Activated CD4-positive, alpha-beta T cell treated with anti-CD3 and anti-CD28 coated beads, Interleukin-10, Interleukin-2, amounts not matched to agents 100 ng/mL and 50 ng/mL, durations not matched to agents 16 hours and 8 hours (primary cell): Measurements from ENCODE around the gene RRAD.
A peak's percentile ranks its signal among the peaks of the same experiment; 100 is the strongest.

Experiments
- DNase-seq: peaks from one replicate; pipeline ENCODE4 v3.0.0-alpha.2; 2020

Gene RRAD

DNA sequence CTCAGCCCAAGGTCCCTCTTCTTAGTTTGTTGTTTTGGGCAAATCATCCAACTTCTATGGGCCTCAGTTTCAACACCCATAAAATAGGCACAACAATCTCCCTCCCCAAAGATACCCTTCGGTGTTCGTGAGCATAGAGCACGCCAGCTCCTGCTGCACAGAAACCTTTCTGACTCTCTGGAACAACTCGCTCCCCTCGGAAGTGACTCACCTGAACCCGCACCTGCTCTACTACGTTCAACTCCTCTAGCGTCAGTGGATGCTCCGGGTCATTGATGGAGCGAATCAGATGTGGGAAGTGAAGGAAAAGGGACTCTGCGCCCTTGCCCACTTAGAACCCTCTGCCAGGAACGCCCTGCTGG, 8.4 kb upstream of the RRAD start:
- DNase-seq: peak; percentile 43

DNA sequence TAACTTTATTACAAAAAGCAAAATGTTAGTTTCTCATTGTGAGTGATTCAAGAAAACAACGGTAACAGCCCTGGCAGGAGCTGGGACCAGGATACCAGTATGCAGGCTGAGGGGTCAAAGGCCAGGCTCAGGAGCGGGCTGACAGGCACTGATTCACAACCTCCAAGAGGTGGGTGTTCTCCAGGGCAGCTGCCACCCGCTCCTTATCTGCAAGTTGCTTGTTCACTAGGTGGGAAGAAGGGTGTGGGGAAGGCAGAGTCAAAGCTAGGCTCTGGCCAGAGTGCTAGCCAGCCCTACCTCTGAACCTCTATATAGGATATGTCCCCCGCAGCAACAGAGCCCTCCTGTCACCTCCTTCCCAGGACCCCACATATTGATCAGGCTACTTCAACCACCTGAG, 6.7 kb upstream of the RRAD start:
- no peak for DNase-seq

DNA sequence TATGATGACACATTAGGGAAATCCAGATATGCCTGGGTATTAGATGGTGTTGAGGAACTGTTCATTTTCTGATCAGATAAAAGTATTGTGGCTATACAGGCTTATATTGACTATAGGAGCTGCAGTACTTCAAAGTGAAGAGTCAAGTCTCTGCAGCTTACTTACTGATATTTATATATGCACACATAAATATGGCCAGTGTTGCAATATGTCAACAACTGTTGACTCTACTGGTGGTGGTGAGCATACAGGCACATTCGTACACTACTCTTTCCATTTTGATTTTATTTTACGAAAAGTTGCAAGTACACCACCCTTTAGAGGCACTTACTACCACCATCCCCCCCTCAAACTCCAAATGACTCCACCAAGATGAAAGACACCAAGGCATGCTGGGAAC, 6.3 kb upstream of the RRAD start:
- no peak for DNase-seq

DNA sequence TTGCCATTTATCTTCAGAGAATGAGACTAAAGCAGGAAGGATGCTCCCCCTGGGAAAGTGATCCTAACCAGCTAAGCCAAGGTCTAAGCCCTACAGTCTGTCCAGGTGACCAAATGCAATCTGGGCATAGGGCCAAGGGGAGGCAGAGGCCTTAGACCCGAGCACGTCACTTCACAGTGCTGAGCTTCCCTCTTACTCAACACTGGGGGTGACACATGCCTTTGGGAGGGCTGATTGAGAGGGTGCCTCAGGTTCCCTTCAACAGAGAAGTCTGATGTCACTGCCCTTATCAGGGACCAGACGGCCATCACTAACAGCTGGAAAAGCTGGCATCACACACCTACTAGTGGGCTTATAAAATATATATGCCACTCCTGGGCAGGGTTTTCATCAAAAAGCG, 4.9 kb upstream of the RRAD start:
- DNase-seq: no peak

DNA sequence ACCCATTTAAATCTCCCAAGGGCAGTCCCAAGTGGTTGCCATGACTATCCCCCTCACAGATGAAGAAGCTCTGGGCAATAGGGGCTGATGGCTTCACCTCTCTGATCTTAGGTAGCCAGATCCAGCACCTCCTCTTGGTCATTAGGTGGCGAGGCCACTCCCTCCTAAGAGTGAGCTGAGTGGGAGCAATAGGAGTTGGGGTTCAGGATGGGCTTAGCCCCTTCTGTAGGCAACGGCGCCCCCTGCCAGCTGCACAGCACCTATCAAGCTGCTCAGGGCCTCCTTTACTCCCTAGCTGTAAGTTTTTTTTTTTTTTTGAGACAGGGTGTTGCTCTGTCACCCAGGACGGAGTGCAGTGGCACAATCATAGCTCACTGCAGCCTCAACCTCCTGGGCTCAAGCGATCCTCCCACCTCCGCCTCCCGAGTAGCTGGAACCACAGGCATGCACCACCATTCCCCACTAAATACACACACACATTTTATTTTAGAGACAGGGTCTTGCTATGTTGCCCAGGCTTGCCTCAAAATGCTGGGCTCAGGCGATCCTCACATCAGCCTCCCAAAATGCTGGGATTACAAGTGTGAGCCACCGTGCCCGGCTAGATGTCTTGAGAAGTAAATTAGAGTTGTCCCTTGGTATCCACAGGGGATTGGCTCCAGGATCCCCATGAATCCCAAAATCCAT, 3.5 kb upstream of the RRAD start:
- peak; percentile 62 for DNase-seq

DNA sequence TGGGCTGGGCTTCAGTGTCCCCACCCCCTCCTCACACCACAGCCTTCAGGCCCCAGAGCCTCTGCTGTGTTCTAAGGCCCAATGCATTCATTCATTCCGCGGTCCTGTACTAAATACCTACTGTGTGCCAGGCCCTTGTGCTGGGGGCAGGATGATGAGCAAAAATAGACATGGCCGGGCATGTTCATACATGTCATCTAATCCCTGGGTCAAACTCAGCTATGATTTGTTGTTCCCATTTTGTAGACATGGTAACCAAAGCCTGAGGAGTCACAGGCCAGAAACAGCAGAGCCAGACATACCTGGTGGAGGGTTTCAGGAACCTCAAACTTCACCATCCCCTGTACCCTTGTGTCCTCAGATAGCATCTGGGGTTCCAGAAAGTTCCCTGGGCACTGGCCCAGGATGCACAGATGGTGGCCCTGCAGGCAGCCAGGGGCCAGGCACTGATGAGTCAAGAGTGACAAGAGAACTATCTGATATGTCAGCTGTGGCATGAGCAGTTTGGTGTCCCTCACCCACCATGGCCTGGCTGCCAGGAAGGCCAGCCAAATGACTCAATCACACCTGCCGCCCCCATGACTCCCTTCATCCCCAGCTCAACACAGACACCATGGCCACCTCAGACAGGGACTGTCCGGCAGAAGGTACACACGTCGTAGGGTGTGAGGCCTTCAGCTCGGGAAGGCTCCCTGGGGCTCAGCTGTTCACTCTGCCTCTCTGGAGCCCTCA, 2.7 kb upstream of the RRAD start:
- no peak for DNase-seq

DNA sequence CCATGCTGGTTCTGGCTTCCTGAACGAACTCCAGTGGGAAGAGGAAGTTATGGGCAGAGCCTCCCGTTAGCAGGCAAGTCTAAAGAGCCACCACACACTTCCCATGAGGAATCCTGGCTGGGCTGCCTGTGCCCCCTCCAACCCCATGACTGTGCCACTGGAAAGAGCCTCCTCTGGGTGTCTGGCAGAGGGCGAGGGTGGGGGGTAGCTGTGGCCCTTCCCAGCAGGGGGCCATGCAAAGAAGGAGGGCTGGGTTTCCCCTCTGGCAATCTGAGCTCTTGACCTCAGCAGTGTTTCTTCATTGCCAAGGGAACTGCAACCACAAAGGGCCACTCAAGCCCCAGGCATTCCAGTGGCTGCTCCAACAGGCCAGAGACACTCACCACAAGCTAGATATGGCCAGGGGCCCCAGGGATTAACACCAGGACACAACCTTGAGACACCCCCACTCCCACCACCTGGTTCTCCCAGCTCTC, 1.7 kb upstream of the RRAD start:
- DNase-seq: no peak

DNA sequence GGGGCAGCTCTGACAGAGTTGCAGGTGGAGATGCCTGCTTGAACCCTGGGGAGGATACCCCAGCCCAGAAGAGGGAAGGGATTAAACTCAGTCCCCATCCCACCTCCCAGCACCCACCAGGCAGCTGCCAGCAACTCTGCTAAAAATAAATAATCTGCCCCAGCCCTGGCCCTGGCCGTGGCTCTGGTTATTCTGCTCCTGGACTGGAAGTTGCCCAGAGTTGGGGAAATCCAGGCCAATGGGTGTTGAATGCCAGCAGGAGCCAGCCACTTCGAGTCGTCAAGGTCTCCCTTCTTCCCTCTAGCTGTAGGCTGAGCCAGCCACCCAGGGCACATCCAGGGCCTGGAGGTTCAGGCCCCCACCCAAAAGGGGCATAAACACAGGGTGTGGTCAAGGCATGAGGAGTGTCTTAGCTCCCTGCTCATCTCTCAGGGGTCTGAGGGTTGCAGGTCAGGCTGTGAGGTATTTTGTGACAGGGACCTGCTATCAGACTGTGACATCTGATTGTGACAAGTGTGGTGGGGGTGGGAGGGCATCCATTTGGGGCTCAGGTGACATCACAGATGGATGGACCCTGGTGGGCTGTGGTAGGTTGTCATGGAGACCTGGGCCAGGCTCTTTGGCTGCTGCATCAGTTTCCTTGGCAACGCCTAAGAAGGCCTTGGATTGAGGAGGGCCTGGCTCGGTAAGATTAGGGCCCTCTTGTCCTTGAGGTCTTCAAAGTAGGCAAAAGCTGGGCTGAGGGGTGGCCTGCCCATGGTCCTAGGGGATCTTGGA, 1.0 kb upstream of the RRAD start:
- DNase-seq: no peak

DNA sequence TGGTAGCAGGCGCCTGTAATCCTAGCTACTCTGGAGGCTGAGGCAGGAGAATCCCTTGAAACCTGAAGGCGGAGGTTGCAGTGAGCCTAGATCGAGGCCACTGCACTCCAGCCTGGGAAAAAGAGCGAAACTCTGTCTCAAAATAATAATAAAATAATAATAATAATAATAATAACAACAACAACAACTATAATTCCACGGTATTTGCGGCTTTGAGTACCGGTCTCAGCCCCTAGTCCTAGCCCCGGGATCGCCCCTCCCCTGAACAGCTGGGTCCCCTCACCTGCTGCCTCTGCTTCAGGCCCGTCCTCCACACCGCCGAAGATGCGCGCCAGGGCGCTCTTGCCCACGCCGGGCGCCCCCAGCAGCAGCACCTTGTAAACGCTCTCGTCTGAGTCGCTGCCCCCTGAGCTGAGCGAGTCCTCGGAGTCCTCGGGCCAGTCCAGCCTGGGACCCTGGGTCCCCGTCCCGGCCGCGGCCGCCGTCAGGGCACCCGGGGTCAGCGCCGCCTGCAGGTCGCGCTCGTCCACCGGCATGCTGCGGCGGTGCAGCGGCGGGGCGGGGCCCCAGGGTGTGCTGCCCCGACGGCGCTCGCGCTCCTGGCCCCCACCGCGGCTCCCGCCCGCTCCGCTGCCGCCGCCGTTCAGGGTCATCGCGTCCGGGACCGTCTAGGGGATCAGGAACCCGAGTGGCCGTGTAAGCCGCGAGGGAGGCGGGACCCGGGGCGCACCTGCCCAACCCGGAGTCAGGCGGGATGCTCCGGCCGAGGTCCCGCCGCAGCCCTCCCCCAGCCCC, 611 bp downstream of the RRAD start:
- peak; percentile 45 for DNase-seq

DNA sequence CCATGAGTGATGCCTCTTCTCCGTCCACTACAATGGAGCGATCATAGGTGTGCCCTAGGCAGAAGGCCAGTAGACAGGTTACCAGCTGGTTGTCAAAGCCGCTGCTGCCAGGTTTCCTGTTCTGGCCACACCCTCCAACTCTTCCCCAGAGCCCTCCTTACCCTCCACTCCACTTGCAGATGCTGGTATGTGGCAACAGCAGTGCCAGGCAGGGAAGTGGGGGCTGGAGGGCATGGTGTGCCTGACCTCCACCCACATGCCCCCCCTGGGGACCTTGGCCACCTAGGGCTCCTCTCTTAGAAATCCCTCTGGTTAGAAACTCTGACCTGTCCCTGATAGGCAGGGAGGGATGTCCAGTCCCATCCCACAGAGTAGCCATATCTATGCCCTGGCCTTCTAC, 1.5 kb downstream of the RRAD start:
- no peak for DNase-seq

DNA sequence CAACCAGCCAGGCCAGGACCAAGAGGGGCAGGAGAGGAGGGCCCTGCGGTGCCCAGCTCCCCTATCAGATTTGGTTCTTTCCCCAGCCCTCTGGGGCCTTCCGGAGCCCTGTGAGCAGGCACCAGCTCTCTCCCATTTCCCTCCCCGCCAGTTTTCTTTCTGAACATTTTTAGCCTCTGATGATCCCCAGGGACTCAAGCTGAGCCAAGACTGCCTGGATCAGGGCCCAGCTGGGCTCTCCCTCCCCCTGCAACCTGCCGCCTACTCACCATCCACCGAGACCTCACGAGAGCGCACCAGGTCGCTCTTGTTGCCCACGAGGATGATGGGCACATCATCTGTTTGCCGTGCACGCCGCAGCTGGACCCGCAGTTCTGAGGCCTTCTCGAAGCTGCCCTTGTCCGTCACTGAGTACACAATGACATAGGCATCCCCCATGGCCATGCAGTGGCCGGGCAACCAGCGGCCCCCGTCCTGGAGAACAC, 2.0 kb downstream of the RRAD start:
- DNase-seq: no peak

DNA sequence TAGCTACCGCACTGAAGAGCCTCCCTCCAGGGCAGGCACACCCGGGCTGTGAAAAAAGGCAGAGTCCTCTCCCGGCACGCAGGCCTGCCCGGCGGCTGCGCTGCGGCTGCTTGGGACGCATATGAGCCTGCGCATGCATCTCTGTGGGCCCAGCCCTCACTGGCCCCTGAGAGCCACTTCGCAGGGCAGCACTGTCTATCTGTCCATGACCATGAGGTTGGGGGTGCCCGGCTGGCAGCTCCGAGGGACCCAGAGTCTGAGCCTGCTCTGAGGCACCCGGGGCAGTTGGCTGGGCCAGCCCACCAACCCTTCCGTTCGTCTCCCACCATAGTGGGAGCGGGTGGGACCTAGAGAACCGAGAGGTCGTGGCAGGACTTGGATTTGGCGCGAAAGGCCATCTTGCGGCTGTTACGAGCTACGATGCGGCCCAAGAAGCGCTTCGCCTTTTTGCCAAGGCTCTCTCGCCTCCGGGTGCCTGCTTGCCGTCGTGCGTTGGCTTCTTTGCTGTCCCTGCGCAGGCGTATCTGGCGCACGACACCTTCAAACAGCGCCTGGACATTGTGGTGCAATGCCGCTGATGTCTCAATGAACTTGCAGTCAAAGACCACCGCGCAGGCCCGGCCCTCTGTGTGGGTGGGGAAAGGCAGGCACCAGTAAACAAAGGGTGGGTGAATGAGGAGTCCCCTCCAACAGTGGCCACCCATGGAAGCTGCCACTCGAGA, 3.4 kb downstream of the RRAD start:
- DNase-seq: no peak

DNA sequence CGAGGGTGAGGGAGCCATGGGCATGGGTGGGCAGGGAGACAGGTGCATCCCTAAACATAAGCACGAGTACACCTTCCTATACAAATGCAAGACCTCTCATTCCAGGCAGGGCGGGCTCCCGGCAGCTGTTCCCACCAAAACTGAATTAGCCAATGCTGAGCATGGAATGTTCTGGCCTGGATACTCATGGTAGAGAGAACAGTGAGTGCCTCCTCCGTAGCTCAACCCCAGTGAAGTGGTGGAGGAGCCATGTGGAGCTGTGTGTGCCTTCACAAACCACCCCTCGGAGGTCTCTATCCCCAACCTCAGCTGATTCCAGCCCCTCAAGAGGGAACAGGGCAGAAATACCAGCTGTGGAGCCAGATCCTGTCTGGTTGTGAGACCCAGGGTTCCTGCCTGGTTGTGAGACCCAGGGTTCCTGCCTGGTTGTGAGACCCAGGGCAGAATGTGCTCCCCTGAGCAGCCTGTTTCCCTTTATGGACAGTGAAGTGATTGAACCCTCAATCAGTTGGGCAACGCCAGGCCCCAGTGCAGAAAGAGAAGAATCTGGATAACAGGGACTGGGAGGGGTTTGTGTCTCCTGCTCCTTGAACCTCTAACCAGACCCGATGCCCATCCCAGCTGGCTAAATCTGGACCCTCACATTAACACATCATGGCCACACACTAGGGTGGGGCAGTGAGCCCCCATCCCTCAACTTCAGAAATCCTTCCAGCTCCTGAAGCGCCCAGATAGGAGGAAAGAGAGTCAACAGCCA, 4.2 kb downstream of the RRAD start:
- DNase-seq: no peak

DNA sequence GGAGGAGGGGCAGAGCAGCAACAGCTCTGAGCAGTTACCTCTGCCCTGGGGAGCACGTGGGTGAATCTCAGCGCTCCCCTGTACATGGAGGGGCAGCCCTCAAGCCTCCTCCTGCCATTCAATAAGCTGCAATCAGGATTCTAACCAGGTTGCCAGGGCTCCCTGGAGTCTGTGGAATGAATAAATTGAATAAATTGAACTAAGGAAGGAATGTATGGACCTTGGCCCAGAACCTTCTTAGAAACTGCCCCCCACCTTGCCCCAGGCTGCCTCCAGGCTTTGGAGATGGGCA, 5.1 kb downstream of the RRAD start:
- no peak for DNase-seq

DNA sequence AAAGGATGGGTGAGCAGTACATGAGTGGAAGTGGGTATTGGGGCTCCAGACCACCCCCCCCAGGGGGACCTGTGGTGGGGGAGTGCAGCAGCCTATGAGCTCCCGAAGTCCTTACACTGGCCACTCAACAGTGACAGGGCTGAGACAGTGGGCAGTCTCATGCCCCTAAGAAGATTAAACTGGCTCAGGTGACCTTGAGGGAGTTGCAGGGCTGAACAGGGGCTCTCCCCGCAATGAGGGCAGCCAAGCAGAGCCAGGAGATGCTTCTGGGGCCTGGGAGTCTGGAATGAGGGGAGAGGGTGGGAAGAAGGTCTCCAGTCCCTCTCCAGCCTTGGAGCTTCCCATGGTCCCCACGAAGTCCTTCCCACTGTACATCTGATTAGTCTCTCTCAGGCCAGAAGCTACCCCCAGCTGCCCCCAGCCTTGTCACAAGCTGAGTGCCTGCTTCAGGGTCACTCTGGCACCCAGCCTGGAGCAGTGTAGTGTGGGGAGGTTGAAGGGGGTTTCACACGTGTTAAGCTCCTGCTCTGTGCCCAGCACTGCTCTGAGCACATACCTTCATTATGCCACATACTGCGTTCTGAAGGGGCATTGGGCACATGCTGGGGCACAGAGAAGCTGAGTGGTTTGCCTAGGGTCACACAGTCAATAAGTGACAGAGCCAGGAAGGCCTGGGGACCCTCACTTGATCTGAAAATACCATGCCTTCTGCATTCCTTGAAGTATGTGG, 5.6 kb downstream of the RRAD start:
- no peak for DNase-seq

DNA sequence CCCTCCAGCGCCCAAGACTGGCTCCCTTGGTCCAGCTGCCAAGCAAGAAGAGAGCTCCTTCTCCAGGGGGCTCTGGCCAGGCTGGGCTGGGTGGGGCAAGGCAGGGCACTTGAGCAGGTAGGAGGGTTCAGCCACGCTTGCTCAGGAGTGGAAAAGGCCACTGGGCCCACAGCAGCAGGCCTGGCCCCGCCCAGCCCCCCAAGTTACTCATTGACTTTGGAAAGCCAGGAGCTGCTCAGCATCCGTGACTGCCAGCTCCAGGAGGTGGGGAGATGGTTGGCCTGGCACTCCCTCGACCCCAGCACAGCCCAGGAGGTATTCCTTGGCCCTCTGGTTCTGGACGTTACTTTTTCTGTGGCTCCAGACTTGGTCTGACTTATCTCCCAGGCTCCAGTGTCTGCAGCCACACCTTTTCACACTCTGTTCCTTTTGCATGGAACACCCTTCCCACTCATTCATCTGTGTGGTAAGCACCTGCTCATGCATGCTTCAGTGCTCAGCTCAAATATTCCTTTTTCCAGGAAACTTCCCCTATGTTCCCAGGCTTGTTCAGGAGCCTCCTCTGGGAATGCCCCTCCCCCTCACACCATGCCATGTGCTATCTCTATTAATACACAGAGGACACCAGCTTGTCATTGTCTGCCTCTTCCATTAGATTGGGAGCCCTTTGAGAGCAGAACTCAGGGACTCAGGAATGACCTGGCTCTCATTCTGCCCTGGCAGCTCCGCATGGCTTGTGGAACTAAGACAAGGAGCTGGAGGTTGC, 6.3 kb downstream of the RRAD start, which contains the start of gene CDH16:
CDH16 (minus strand) TSS at position 83 of the 766 bp plus-strand sequence. CDS start 820 bp downstream, outside the sequence.
- DNase-seq: no peak

DNA sequence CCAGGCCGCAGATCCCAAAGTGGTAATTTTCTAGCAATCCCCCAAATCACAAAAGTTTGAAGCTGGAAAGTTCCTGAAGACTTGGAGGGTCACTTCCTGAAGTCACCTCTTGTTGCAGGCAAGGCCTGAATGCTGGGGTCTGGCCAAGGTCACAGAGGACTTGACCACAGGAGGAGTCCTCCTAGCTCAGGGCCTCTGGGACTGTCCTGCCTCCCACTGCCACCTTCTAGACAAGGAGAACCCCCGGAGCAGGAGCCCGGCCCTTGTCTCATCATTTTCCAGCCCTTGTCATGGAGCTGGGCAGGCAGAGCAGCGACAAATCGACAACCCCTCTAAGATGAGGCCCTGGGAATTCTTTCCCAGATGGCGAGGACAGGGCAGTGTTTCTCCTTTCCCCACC, 7.0 kb downstream of the RRAD start:
- DNase-seq: no peak

DNA sequence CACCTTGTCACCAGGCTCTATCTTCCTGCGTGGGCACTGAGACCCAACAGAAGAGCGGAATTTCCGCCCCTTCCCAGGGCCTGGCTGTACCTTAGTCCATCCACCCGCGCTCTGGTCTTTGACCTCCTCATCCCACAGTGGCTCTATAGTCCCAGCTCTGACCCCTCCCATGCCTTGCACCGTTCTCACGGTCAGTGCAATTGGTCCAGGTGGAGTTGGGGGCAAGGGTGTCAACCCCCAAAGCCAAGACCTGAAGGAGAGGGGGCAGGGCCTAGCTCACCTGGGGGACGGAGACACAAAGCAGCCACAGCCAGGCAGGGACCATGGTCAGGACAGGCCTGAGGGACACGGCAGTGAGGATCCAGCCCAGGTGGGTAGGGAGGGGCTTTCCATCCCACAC, 7.6 kb downstream of the RRAD start:
- DNase-seq: no peak

DNA sequence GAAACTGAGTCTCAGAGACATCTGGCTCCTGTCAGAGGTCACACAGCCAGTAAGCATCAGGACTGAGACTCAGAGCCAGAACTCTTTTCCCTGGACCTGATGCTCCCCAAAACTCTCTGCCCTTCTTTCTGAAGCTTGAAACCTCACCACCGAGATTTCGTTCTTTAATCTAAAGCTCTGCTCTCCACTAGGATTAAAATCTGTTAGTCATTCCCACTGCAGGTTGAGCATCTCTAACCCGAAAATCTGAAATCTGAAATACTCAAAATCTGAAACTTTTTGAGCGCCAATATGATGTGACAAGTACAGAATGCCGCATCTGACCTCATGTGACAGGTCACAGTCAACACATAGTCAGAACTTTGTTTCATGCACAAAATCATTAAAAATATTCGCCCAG, 8.8 kb downstream of the RRAD start:
- DNase-seq: no peak

DNA sequence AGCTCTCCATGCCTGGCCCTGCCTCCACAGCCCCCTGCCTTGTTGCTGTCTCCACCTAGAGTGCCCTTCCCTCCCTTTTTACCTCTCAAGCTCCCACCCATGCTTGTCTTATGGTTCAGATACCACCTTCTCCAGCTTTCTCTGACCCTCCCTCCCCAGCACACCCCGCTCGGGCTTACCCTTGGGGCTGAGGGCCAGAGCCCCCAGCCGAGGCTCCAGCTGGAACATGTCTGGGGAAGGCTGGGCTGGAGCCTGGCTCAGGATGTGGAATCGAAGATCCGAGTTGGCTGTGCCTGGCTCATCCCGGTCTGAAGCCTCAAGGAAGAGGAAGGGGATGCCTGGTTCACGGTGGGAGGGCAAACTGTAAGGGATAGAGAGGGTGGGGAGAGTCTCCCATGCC, 10.3 kb downstream of the RRAD start:
- DNase-seq: no peak
